Measurements from ENCODE around the gene ICA1. TPM values are rescaled to one million over a fixed set of nuclear protein-coding genes. Genes with fewer than 3 reads are reported as not detected.

Gene ICA1
- total RNA-seq, 4 donors from 2014 or later: 21.0 to 43.3 (median 26.6) TPM

DNA sequence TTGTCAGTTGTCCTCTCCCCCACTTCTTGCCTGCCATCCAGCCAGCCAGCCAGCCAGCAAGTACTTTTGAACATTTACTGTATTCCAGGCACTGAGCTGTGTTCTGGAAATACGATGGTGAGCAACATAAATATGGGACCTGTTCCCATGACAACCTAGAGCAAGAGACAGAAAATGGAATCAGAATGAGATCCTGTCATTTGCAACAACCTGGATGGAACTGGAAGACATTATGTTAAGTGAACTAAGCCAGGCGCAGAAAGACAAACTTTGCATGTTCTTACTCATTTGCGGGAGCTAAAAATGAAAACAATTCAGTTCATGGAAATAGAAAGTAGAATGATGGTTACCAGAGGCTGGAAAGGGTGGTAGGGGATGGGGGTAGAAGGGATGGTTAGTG, 140.7 kb downstream of the ICA1 start:
- no peaks in the 10 kb centered on the region for H3K36me3 ChIP-seq
- H3K4me1 ChIP-seq: no peaks in the 10 kb centered on the region
- TF ChIP-seq, protein P1, sequence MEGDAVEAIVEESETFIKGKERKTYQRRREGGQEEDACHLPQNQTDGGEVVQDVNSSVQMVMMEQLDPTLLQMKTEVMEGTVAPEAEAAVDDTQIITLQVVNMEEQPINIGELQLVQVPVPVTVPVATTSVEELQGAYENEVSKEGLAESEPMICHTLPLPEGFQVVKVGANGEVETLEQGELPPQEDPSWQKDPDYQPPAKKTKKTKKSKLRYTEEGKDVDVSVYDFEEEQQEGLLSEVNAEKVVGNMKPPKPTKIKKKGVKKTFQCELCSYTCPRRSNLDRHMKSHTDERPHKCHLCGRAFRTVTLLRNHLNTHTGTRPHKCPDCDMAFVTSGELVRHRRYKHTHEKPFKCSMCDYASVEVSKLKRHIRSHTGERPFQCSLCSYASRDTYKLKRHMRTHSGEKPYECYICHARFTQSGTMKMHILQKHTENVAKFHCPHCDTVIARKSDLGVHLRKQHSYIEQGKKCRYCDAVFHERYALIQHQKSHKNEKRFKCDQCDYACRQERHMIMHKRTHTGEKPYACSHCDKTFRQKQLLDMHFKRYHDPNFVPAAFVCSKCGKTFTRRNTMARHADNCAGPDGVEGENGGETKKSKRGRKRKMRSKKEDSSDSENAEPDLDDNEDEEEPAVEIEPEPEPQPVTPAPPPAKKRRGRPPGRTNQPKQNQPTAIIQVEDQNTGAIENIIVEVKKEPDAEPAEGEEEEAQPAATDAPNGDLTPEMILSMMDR (IDR thresholded peaks at IDR 0.05): no peak
- no peak for TF ChIP-seq POLR2A (IDR thresholded peaks at IDR 0.05)

DNA sequence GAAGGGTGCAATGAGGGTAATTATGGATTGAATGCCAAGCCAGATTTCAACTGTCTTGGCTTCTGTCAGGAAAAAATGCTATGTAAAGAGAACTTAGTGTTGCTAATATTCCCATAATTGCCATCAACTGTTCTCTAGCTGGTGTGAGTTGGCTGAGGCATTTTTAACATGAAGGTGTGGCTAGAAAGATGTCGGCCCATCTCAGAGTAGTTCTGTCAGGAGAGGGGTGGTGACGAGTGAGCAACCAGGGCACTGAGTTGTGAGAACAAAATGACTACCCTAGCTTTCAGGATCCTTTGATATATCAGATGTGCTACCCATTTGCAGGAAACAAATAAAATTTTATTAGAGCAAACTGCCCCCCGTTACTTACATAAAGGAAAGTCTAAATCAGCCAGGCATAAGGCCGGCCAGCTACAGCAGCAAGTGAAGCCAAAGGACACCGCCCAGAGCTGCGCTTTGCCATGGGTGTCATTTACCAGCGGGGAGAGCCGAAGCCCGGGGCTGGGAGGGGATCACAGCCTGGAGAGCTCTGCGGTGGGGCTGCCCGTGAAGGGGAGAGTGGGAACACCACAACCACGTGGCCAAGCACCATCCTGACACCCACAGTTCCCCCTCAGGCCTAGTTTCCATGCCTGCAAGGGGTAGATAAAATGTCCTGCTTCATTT, 141.4 kb downstream of the ICA1 start:
- DNase-seq: no peak
- Histone ChIP-seq H3K27me3 (no peaks in the 10 kb centered on the region), H3K27ac (no peak overlapping the region), H3K4me3 (replicated peaks in 1 of 3) (no peak overlapping the region), H3K36me3 (no peaks in the 10 kb centered on the region), H3K9me3 (no peaks in the 10 kb centered on the region), H3K4me1 (no peaks in the 10 kb centered on the region)
- WGBS, 2 donors: 90 to 91% methylated on average over 12 of the region's 12 CpGs
- TF ChIP-seq POLR2A (IDR thresholded peaks at IDR 0.05): no peak
- TF ChIP-seq, protein P1 (IDR thresholded peaks at IDR 0.05): no peak
- intact Hi-C loops (cut with DNase I): no loop called here

More for the DNA sequence above, 140.7 kb downstream of the ICA1 start:
- H3K9me3 ChIP-seq: no peaks in the 10 kb centered on the region
- intact Hi-C loops (cut with DNase I): no loop called here
- no peak overlapping the region for H3K4me3 ChIP-seq (replicated peaks in 1 of 3)
- WGBS, 2 donors: 92 to 93% methylated on average over 3 of the region's 3 CpGs
- H3K27ac ChIP-seq: no peak overlapping the region
- H3K27me3 ChIP-seq: no peaks in the 10 kb centered on the region
- no peak for DNase-seq

DNA sequence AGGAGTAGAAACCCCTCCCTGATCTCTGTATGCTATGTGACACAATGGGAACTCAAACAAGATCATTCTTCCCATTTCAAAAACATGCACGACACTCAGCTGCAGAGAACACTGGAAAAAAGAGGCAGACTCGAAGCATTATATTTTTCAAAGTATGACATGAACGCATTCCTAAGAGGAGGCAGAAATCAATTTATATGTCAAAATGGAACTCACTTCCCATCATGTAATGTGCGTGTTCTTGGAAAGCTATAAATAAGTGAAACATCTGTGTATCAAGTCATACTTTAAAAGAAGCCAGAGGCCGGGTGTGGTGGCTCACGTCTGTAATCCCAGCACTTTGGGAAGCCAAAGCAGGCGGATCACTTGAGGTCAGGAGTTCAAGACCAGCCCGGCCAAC, 142.7 kb downstream of the ICA1 start:
- H3K4me1 ChIP-seq: no peaks in the 10 kb centered on the region
- no peaks in the 10 kb centered on the region for H3K36me3 ChIP-seq
- TF ChIP-seq POLR2A (IDR thresholded peaks at IDR 0.05): no peak
- TF ChIP-seq, protein P1 (IDR thresholded peaks at IDR 0.05): no peak
- intact Hi-C loops (cut with DNase I): no loop called here
- no peaks in the 10 kb centered on the region for H3K9me3 ChIP-seq
- no peak for DNase-seq
- H3K4me3 ChIP-seq (replicated peaks in 1 of 3): no peak overlapping the region
- no peak overlapping the region for H3K27ac ChIP-seq
- 90 to 91% methylated on average over 8 of the region's 8 CpGs for WGBS, 2 donors
- no peaks in the 10 kb centered on the region for H3K27me3 ChIP-seq

DNA sequence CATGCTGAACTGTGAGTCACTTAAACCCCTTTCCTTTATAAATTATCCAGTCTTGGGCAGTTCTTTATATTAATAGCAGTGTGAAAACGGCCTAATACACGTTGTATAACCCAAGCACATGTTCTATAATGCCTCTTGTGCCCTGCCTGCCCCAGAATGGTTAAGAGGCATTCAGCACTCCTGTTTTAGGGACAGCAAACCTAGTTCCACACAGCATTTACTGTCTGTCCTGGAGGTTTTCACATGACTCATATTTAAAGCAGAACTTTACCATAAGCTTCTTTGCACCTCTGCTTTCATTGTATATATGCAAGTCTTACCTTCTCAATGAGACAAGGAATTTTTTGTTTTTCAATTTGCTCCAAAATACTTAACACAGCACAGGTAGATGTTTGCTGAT, 144.8 kb downstream of the ICA1 start:
- WGBS, 2 donors: 93 to 96% methylated on average over 2 of the region's 2 CpGs
- no peak overlapping the region for H3K4me3 ChIP-seq (replicated peaks in 1 of 3)
- H3K27me3 ChIP-seq: no peaks in the 10 kb centered on the region
- H3K27ac ChIP-seq: no peak overlapping the region
- intact Hi-C loops (cut with DNase I): no loop called here
- DNase-seq: no peak
- no peaks in the 10 kb centered on the region for H3K36me3 ChIP-seq
- TF ChIP-seq POLR2A (IDR thresholded peaks at IDR 0.05): no peak
- TF ChIP-seq, protein P1 (IDR thresholded peaks at IDR 0.05): no peak
- no peaks in the 10 kb centered on the region for H3K4me1 ChIP-seq
- H3K9me3 ChIP-seq: no peaks in the 10 kb centered on the region

DNA sequence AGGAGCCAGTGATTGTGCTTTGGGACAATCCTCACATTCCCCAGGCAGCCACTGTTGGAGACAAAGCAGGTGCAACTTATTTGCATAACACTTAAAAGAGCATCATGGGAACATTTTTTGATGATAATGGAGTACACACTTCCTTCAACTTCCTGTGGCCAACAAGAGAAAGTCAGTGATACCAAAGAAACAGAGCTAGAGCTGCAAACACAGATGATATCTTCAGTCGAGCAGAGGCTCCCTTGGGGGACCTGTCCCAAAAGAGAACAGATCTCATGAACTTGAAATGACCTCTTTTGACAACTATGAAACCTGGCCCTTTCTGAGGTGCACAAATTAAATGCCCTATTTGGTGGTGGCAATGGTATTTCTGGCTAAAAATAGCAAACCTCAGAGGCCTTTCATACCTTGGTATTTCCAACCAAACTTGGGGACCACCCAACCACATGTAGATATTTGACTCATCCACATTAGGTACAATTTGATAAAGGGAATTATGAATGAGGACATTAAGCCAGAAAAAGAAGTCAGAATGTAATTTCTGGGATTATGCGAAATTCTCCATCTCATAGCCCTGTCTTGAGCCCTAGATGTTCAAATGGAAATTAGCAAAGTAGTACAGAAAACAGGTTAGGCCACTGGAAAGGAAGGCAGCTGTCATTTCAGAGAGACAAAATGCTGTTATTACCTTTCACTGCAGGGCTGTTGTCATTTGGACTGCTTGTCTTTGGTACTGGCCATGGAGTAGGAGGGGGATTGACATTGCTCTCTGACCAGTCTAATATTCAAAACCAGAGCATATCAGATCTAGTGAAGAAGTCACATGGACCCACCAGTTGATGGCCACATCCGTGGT, 146.2 kb downstream of the ICA1 start:
- intact Hi-C loops (cut with DNase I): no loop called here
- no peak overlapping the region for H3K27ac ChIP-seq
- no peak overlapping the region for H3K4me3 ChIP-seq (replicated peaks in 1 of 3)
- H3K27me3 ChIP-seq: no peaks in the 10 kb centered on the region
- no peaks in the 10 kb centered on the region for H3K36me3 ChIP-seq
- 81 to 84% methylated on average over 3 of the region's 3 CpGs for WGBS, 2 donors
- no peaks in the 10 kb centered on the region for H3K4me1 ChIP-seq
- no peak for DNase-seq
- TF ChIP-seq POLR2A (IDR thresholded peaks at IDR 0.05): no peak
- TF ChIP-seq, protein P1 (IDR thresholded peaks at IDR 0.05): no peak
- H3K9me3 ChIP-seq: no peaks in the 10 kb centered on the region

All from thyroid gland (tissue), 4 donors.